CD4-positive, alpha-beta T cell (primary cell): Measurements from ENCODE around the gene CHIC2. TPM values are rescaled to one million over a fixed set of nuclear protein-coding genes. Genes with fewer than 3 reads are reported as not detected.

Experiments
- ATAC-seq: fragments of 200-7000 bp; cut with Tn5 transposase; one replicate; pipeline ENCODE4 v1.10.0; 2022; ENCODE audit warnings: mild to moderate bottlenecking; ENCODE audit not compliant: poor library complexity
- CTCF ChIA-PET: fragments of 350-600 bp; sonication (Branson Sonifier 250); formaldehyde crosslinking; loops from one replicate; lab custom pipeline; 2021; ENCODE audit warnings: antibody characterized with exemption, inconsistent platforms; lab: Charles Lee
- POLR2A ChIA-PET: fragments of 350-600 bp; sonication (Branson Sonifier 250); formaldehyde crosslinking; loops from one replicate; lab custom pipeline; 2021; ENCODE audit warnings: antibody characterized with exemption, inconsistent platforms; lab: Charles Lee
- DNase-seq, 14 experiments: peaks; one replicate each; pipeline ENCODE4 v3.0.0-alpha.2; 2013 to 2020; ENCODE audit warnings: mixed read lengths in 2 of 14
- H3K27ac ChIP-seq, 2 donors: one replicate each; pipeline versions ENCODE4 v1.5.1 to v1.7.0; 2013; ENCODE audit warnings: low read length in 2 of 2, low read depth in 1 of 2, mild to moderate bottlenecking in 1 of 2
- H3K27me3 ChIP-seq, 2 experiments: 1 replicate in 1 of 2; 2 replicates in 1 of 2; pipeline versions ENCODE4 v1.6.1 to v1.7.0; 2013; ENCODE audit warnings: low read length in 2 of 2, control low read depth in 1 of 2, mild to moderate bottlenecking in 1 of 2, moderate library complexity in 1 of 2; ENCODE audit not compliant: insufficient read depth in 2 of 2, control insufficient read depth in 1 of 2
- H3K36me3 ChIP-seq: one replicate; pipeline ENCODE4 v1.6.1; 2013; ENCODE audit warnings: low read length, control low read depth; ENCODE audit not compliant: insufficient read depth
- H3K4me1 ChIP-seq: one replicate; pipeline ENCODE4 v1.6.1; 2013; ENCODE audit warnings: low read length, control low read depth; ENCODE audit not compliant: insufficient read depth
- H3K4me3 ChIP-seq: one replicate; pipeline ENCODE4 v1.5.1; 2013; ENCODE audit warnings: mild to moderate bottlenecking, low read length, moderate library complexity
- H3K9me3 ChIP-seq, 2 experiments: 1 replicate in 1 of 2; 2 replicates in 1 of 2; pipeline versions ENCODE4 v1.6.1 to v1.7.0; 2013; ENCODE audit warnings: low read length in 2 of 2, mild to moderate bottlenecking in 2 of 2, control low read depth in 1 of 2, moderate library complexity in 1 of 2; ENCODE audit not compliant: control insufficient read depth in 1 of 2, insufficient read depth in 1 of 2
- H3K27ac Mint-ChIP-seq: one replicate; pipeline ENCODE4 v1.8.0; 2020; ENCODE audit warnings: mixed read lengths
- H3K27me3 Mint-ChIP-seq: one replicate; pipeline ENCODE4 v1.8.0; 2021; ENCODE audit warnings: mixed read lengths
- H3K36me3 Mint-ChIP-seq: one replicate; pipeline ENCODE4 v1.8.0; 2021; ENCODE audit warnings: low read depth, mixed read lengths
- H3K4me1 Mint-ChIP-seq: one replicate; pipeline ENCODE4 v1.8.0; 2021; ENCODE audit warnings: low read depth, mixed read lengths
- H3K4me3 Mint-ChIP-seq: one replicate; pipeline ENCODE4 v1.8.0; 2020; ENCODE audit warnings: mild to moderate bottlenecking, mixed read lengths
- H3K9me3 Mint-ChIP-seq: one replicate; pipeline ENCODE4 v1.8.0; 2020; ENCODE audit warnings: mixed read lengths
- intact Hi-C, 2 experiments: fragments of 100-400 bp; cut with DNase I in 1 of 2; cut with micrococcal nuclease in 1 of 2; formaldehyde crosslinking; loops; one replicate each; pipeline versions ENCODE4 v1.15.1 to v1.9.0; 2023 to 2025; cut with DNase I, micrococcal nuclease
- total RNA-seq, 174 experiments: library from RNA in 2 of 174; stranded (reverse) in 2 of 174; gene quantifications; one replicate each; pipeline ENCODE4 v1.2.3 and lab custom pipeline; 2021 to 2026
- TF ChIP-seq, protein P1 (sequence below): fragments of 200-600 bp; IDR thresholded peaks from one replicate; pipeline ENCODE4 v1.8.0; 2022; ENCODE audit warnings: antibody characterized with exemption, mild to moderate bottlenecking

The CHIC2 gene
- total RNA-seq, 2 experiments from 2014 or later = 53.8 to 59.2 TPM

GRCh38 chr4:53992785-53993184 lies 71.6 kb downstream of the CHIC2 start:
- no peak for DNase-seq
- no peaks in the 10 kb centered on the region for H3K4me1 Mint-ChIP-seq
- no peak overlapping the region for H3K4me3 Mint-ChIP-seq
- H3K27me3 Mint-ChIP-seq = no peaks in the 10 kb centered on the region
- H3K27ac Mint-ChIP-seq = no peak overlapping the region
- Histone ChIP-seq H3K27ac (no peak overlapping the region), H3K36me3 (peaks cover under 1% of the 10 kb centered on the region), H3K4me3 (no peak overlapping the region), H3K9me3 (no peaks in the 10 kb centered on the region), H3K4me1 (no peaks in the 10 kb centered on the region), H3K27me3 (no peaks in the 10 kb centered on the region)
- ChIA-PET CTCF (no interaction called here), POLR2A (no interaction called here)
- H3K9me3 Mint-ChIP-seq = no peaks in the 10 kb centered on the region
- intact Hi-C loops = no loop called here
- no peak for ATAC-seq
- TF ChIP-seq, protein P1, sequence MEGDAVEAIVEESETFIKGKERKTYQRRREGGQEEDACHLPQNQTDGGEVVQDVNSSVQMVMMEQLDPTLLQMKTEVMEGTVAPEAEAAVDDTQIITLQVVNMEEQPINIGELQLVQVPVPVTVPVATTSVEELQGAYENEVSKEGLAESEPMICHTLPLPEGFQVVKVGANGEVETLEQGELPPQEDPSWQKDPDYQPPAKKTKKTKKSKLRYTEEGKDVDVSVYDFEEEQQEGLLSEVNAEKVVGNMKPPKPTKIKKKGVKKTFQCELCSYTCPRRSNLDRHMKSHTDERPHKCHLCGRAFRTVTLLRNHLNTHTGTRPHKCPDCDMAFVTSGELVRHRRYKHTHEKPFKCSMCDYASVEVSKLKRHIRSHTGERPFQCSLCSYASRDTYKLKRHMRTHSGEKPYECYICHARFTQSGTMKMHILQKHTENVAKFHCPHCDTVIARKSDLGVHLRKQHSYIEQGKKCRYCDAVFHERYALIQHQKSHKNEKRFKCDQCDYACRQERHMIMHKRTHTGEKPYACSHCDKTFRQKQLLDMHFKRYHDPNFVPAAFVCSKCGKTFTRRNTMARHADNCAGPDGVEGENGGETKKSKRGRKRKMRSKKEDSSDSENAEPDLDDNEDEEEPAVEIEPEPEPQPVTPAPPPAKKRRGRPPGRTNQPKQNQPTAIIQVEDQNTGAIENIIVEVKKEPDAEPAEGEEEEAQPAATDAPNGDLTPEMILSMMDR = no peak
- H3K36me3 Mint-ChIP-seq = peaks cover 5% of the 10 kb centered on the region

GRCh38 chr4:53991821-53992220 lies 72.6 kb downstream of the CHIC2 start:
- no peaks in the 10 kb centered on the region for H3K9me3 Mint-ChIP-seq
- H3K4me3 ChIP-seq = no peak overlapping the region
- H3K4me1 Mint-ChIP-seq = no peaks in the 10 kb centered on the region
- TF ChIP-seq, protein P1 = no peak
- DNase-seq (no peak), ATAC-seq (no peak)
- H3K36me3 ChIP-seq = no peaks in the 10 kb centered on the region
- no peaks in the 10 kb centered on the region for H3K27me3 Mint-ChIP-seq
- H3K4me3 Mint-ChIP-seq = no peak overlapping the region
- intact Hi-C loops = no loop called here
- H3K27ac Mint-ChIP-seq = no peak overlapping the region
- no peaks in the 10 kb centered on the region for H3K9me3 ChIP-seq
- no peak overlapping the region for H3K27ac ChIP-seq
- ChIA-PET POLR2A (no interaction called here), CTCF (no interaction called here)
- no peaks in the 10 kb centered on the region for H3K4me1 ChIP-seq
- H3K36me3 Mint-ChIP-seq = no peaks in the 10 kb centered on the region
- H3K27me3 ChIP-seq = no peaks in the 10 kb centered on the region

DNA sequence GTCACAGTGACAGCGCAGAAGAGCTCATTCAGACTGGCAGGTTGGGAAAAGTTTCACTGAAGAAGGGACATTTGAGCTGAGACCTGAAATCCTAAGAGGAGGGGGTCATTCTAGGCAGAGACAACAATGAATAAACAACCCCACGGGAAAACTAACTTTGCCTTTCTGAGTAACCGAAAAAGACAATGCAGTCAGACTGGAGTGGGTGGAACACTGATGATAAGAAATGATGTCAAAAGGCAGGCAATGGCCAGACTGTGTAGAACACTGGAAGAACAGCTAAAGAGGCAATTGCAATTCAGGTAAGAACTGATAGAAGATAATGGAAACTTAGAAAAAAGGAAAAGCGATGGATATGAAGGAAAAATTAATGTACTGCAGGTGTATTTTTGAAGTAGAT lies 73.8 kb downstream of the CHIC2 start:
- intact Hi-C loops = no loop called here
- Mint-ChIP-seq H3K36me3 (no peaks in the 10 kb centered on the region), H3K4me1 (no peaks in the 10 kb centered on the region), H3K4me3 (no peak overlapping the region), H3K9me3 (no peaks in the 10 kb centered on the region), H3K27ac (no peak overlapping the region), H3K27me3 (no peaks in the 10 kb centered on the region)
- TF ChIP-seq, protein P1 = no peak
- H3K4me1 ChIP-seq = no peaks in the 10 kb centered on the region
- ATAC-seq (no peak), DNase-seq (no peak)
- H3K27me3 ChIP-seq = no peaks in the 10 kb centered on the region
- no peak overlapping the region for H3K27ac ChIP-seq
- H3K36me3 ChIP-seq = no peaks in the 10 kb centered on the region
- H3K4me3 ChIP-seq = no peak overlapping the region
- no peaks in the 10 kb centered on the region for H3K9me3 ChIP-seq
- POLR2A ChIA-PET = no interaction called here
- CTCF ChIA-PET = no interaction called here
